Hepatocyte (in vitro differentiated cells): ENCODE results near the gene ROBO3.

Source experiments
- EZH2 ChIP-seq: fragments of 200-600 bp; sonication (generic); IDR thresholded peaks from 2 replicates; pipeline ENCODE4 v1.6.1; 2016; ENCODE audit warnings: antibody characterized with exemption, mild to moderate bottlenecking, borderline replicate concordance
- TF ChIP-seq, protein P1 (sequence below): fragments of 200-600 bp; sonication (generic); IDR thresholded peaks from 2 replicates; pipeline ENCODE4 v1.5.1; 2016; ENCODE audit warnings: antibody characterized with exemption, mild to moderate bottlenecking; ENCODE audit not compliant: poor library complexity

DNA sequence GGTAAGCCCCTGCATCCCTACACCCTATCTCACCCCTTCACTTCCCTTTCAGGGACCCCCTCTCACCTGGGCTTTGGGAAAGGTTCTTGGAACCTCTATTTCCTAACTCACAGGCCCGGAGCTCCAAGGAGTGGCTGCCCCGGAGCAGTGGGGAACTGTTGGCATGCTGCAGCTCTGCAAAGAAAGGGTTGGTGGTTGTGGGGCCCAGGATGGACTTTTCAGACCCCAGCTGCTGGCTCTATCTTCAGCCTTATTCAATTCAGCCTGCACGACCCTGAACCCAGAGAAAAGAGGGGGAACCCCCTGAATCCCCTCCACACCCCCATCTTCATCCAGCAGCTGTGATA is 22.4 kb downstream of the ROBO3 start:
- TF ChIP-seq, protein P1, sequence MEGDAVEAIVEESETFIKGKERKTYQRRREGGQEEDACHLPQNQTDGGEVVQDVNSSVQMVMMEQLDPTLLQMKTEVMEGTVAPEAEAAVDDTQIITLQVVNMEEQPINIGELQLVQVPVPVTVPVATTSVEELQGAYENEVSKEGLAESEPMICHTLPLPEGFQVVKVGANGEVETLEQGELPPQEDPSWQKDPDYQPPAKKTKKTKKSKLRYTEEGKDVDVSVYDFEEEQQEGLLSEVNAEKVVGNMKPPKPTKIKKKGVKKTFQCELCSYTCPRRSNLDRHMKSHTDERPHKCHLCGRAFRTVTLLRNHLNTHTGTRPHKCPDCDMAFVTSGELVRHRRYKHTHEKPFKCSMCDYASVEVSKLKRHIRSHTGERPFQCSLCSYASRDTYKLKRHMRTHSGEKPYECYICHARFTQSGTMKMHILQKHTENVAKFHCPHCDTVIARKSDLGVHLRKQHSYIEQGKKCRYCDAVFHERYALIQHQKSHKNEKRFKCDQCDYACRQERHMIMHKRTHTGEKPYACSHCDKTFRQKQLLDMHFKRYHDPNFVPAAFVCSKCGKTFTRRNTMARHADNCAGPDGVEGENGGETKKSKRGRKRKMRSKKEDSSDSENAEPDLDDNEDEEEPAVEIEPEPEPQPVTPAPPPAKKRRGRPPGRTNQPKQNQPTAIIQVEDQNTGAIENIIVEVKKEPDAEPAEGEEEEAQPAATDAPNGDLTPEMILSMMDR, result no peak
- TF ChIP-seq EZH2, result no peak
